ENCODE results near the gene DRAXIN.

Gene DRAXIN

GRCh38 chr1:11767922-11768704, 76.6 kb downstream of the DRAXIN start:
- DNase-seq, result no peak

GRCh38 chr1:11768821-11769220, 77.3 kb downstream of the DRAXIN start:
- no peak for DNase-seq

- DNase-seq, result no peak
These were observed 77.8 kb downstream of the DRAXIN start for GRCh38 chr1:11769274-11769673.

- DNase-seq, result no peak
These were observed 78.5 kb downstream of the DRAXIN start for GRCh38 chr1:11770011-11770410.

GRCh38 chr1:11771481-11772043, 80.1 kb downstream of the DRAXIN start:
- no peak for DNase-seq

GRCh38 chr1:11772458-11772857, 80.9 kb downstream of the DRAXIN start:
- no peak for DNase-seq

- DNase-seq, result no peak
These were observed 83.2 kb downstream of the DRAXIN start for GRCh38 chr1:11774753-11775152.

Data from CD4-positive, alpha-beta T cell treated with Interleukin-12 subunit alpha and Interleukin-12 subunit beta, for 1 hour (primary cell).